Renal cortical epithelial cell (primary cell): ENCODE measurements around the gene AIP. TPM values are rescaled to one million over a fixed set of nuclear protein-coding genes. Genes with fewer than 3 reads are reported as not detected.
"Not testable (repeated sequence)": the region's sequence is repeated elsewhere in the genome, so short reads cannot be mapped to it uniquely, and the experiment has no call there.

Experiments
- DNase-seq: peaks from one replicate; pipeline ENCODE4 v3.0.0-alpha.2; 2011; ENCODE audit warnings: low read depth
- total RNA-seq: library from RNA; depleted of rRNA; stranded (reverse); fragments of >200 nt; gene quantifications from 2 replicates; pipeline ENCODE4 v1.2.3, GENCODE V29; 2014

The AIP gene
- total RNA-seq, 1 donor from 2014 or later, result 53.2 TPM

GRCh38 chr11:67506426-67507051 is 23.7 kb downstream of the AIP start:
- DNase-seq, result no peak

- peak; percentile 61 for DNase-seq
Measured at GRCh38 chr11:67507242-67507863, 24.5 kb downstream of the AIP start.

- peak; percentile 96 for DNase-seq
Measured at GRCh38 chr11:67507864-67508485, 25.1 kb downstream of the AIP start, which contains the start of gene CDK2AP2. Gene CDK2AP2, minus strand, starts transcription at chr11:67508162. Its CDS starts 80 bp downstream, at chr11:67508082.

- peak; percentile 85 for DNase-seq
Measured at GRCh38 chr11:67508486-67509121, 25.8 kb downstream of the AIP start.

- DNase-seq, result no peak
Measured at GRCh38 chr11:67510023-67510345, 27.2 kb downstream of the AIP start.

GRCh38 chr11:67511558-67511957 is 28.7 kb downstream of the AIP start:
- DNase-seq, result not testable (repeated sequence)

GRCh38 chr11:67514116-67514515 is 31.3 kb downstream of the AIP start:
- no peak for DNase-seq

- DNase-seq, result no peak
Measured at GRCh38 chr11:67516806-67517205, 34.0 kb downstream of the AIP start.

- no peak for DNase-seq
Measured at GRCh38 chr11:67517784-67518552, 35.1 kb downstream of the AIP start.

- DNase-seq, result no peak
Measured at GRCh38 chr11:67519726-67520125, 36.9 kb downstream of the AIP start.

GRCh38 chr11:67520856-67521824 is 38.3 kb downstream of the AIP start:
- no peak for DNase-seq

- DNase-seq, result no peak
Measured at GRCh38 chr11:67521924-67522323, 39.1 kb downstream of the AIP start.

GRCh38 chr11:67522338-67522737 is 39.5 kb downstream of the AIP start:
- no peak for DNase-seq

GRCh38 chr11:67522844-67523555 is 40.2 kb downstream of the AIP start, which contains the start of gene CABP2:
Gene CABP2, minus strand, starts transcription at chr11:67523446. Its CDS starts 120 bp downstream, at chr11:67523326.
- no peak for DNase-seq

- DNase-seq, result no peak
Measured at GRCh38 chr11:67523556-67524479, 41.0 kb downstream of the AIP start.

- no peak for DNase-seq
Measured at GRCh38 chr11:67524480-67524808, 41.6 kb downstream of the AIP start.

- DNase-seq, result no peak
Measured at GRCh38 chr11:67525275-67525976, 42.6 kb downstream of the AIP start.

- no peak for DNase-seq
Measured at GRCh38 chr11:67528376-67528775, 45.5 kb downstream of the AIP start.

- no peak for DNase-seq
Measured at GRCh38 chr11:67530282-67530592, 47.4 kb downstream of the AIP start.
